ENCODE results near the gene ELL3. TPM values are rescaled to one million over a fixed set of nuclear protein-coding genes. Genes with fewer than 3 reads are reported as not detected.

The ELL3 gene
- total RNA-seq, 2 experiments from 2014 or later = 2.4 to 2.9 TPM

- ChIA-PET POLR2A (interaction anchor here (0.5 to 1.8 kb wide), 8 partner anchors 8 to 55 kb away, joined by 3 to 17 read pairs (median 6); partner anchors contain the start of genes ELL3, MFAP1, SERF2 and WDR76), CTCF (interaction anchor here (0.8 to 2.6 kb wide), 3 partner anchors 12 to 32 kb away, joined by 3 to 10 read pairs (median 3); partner anchors contain the start of gene ELL3)
- Mint-ChIP-seq H3K27ac (peak within 1 kb of the TSS; percentile 87), H3K4me1 (ENCODE audit: low read depth) (peaks cover 45% of the 10 kb centered on the region), H3K27me3 (no peaks in the 10 kb centered on the region), H3K9me3 (no peaks in the 10 kb centered on the region), H3K4me3 (peak within 1 kb of the TSS; percentile 99), H3K36me3 (peaks cover 56% of the 10 kb centered on the region)
- intact Hi-C loops (cut with micrococcal nuclease) = loop anchor here (1.0 kb wide), 2 partner anchors 8 to 24 kb away; partner anchors contain the start of genes MFAP1 and SERF2
- peak; percentile 95 for DNase-seq
Measured at GRCh38 chr15:43800286-43801141, 23.7 kb upstream of the ELL3 start, which contains the start of gene HYPK. HYPK (plus strand) TSS chr15:43800599; CDS start chr15:43800623, 24 bp downstream.

GRCh38 chr15:43799945-43800285 lies 23.1 kb upstream of the ELL3 start, which contains the start of gene SERINC4:
SERINC4 (minus strand) TSS chr15:43800220; CDS start chr15:43799986, 234 bp downstream.
- no peak for DNase-seq
- H3K36me3 Mint-ChIP-seq = peaks cover 61% of the 10 kb centered on the region
- POLR2A ChIA-PET = interaction anchor here (0.5 to 1.8 kb wide), 7 partner anchors 8 to 55 kb away, joined by 3 to 17 read pairs (median 6); partner anchors contain the start of genes ELL3, MFAP1, SERF2 and WDR76
- H3K4me3 Mint-ChIP-seq = peak within 1 kb of the TSS; percentile 99
- intact Hi-C loops (cut with micrococcal nuclease) = loop anchor here (1.0 kb wide), 2 partner anchors 8 to 24 kb away; partner anchors contain the start of genes MFAP1 and SERF2
- H3K4me1 Mint-ChIP-seq (ENCODE audit: low read depth) = peaks cover 50% of the 10 kb centered on the region
- CTCF ChIA-PET = interaction anchor here (1.0 to 2.6 kb wide), 2 partner anchors 23 to 32 kb away, joined by 3 to 10 read pairs; partner anchors contain the start of gene ELL3
- H3K27ac Mint-ChIP-seq = peak within 1 kb of the TSS; percentile 87
- H3K9me3 Mint-ChIP-seq = no peaks in the 10 kb centered on the region
- H3K27me3 Mint-ChIP-seq = no peaks in the 10 kb centered on the region

- ChIA-PET CTCF (interaction anchor here (2.6 kb wide), 1 partner anchor 22 kb away, joined by 10 read pairs; the partner anchor contains the start of gene ELL3), POLR2A (interaction anchor here (1.4 to 1.6 kb wide), 2 partner anchors 22 to 28 kb away, joined by 6 read pairs; partner anchors contain the start of genes ELL3 and WDR76)
- Mint-ChIP-seq H3K4me1 (ENCODE audit: low read depth) (peaks cover 55% of the 10 kb centered on the region), H3K4me3 (no peak overlapping the region), H3K27ac (peak overlapping the region; percentile 87), H3K36me3 (peaks cover 64% of the 10 kb centered on the region), H3K9me3 (no peaks in the 10 kb centered on the region), H3K27me3 (no peaks in the 10 kb centered on the region)
- DNase-seq = no peak
- intact Hi-C loops (cut with micrococcal nuclease) = no loop called here
Measured at GRCh38 chr15:43799209-43799944, 22.6 kb upstream of the ELL3 start.

- Mint-ChIP-seq H3K27ac (no peak overlapping the region), H3K4me1 (ENCODE audit: low read depth) (peaks cover 65% of the 10 kb centered on the region), H3K4me3 (no peak overlapping the region), H3K36me3 (peaks cover 78% of the 10 kb centered on the region), H3K9me3 (no peaks in the 10 kb centered on the region), H3K27me3 (no peaks in the 10 kb centered on the region)
- intact Hi-C loops (cut with micrococcal nuclease) = no loop called here
- no peak for DNase-seq
- POLR2A ChIA-PET = interaction anchor here (1.0 kb wide), 1 partner anchor 20 kb away, joined by 4 read pairs; the partner anchor contains the start of gene ELL3
- CTCF ChIA-PET = no interaction called here
Measured at GRCh38 chr15:43796566-43796965, 19.8 kb upstream of the ELL3 start.

GRCh38 chr15:43795997-43796396 lies 19.2 kb upstream of the ELL3 start:
- no peaks in the 10 kb centered on the region for H3K9me3 Mint-ChIP-seq
- no peak overlapping the region for H3K4me3 Mint-ChIP-seq
- ChIA-PET POLR2A (interaction anchor here (1.0 kb wide), 1 partner anchor 19 kb away, joined by 4 read pairs; the partner anchor contains the start of gene ELL3), CTCF (no interaction called here)
- H3K27ac Mint-ChIP-seq = no peak overlapping the region
- no peaks in the 10 kb centered on the region for H3K27me3 Mint-ChIP-seq
- H3K36me3 Mint-ChIP-seq = peaks cover 72% of the 10 kb centered on the region
- DNase-seq = no peak
- peaks cover 63% of the 10 kb centered on the region for H3K4me1 Mint-ChIP-seq (ENCODE audit: low read depth)
- intact Hi-C loops (cut with micrococcal nuclease) = no loop called here

- POLR2A ChIA-PET = interaction anchor here (0.6 to 4.5 kb wide), 3 partner anchors 19 to 39 kb away, joined by 3 to 21 read pairs (median 3); partner anchors contain the start of gene ELL3
- Mint-ChIP-seq H3K27me3 (no peaks in the 10 kb centered on the region), H3K4me1 (ENCODE audit: low read depth) (peaks cover 58% of the 10 kb centered on the region), H3K4me3 (no peak overlapping the region), H3K9me3 (no peaks in the 10 kb centered on the region), H3K27ac (peak overlapping the region; percentile 38), H3K36me3 (peaks cover 64% of the 10 kb centered on the region)
- intact Hi-C loops (cut with micrococcal nuclease) = no loop called here
- DNase-seq = no peak
- CTCF ChIA-PET = interaction anchor here (0.7 kb wide), 1 partner anchor 19 kb away, joined by 5 read pairs; the partner anchor contains the start of gene ELL3
Measured at GRCh38 chr15:43795197-43795596, 18.4 kb upstream of the ELL3 start.

- peak overlapping the region; percentile 96 for H3K27ac Mint-ChIP-seq
- H3K4me1 Mint-ChIP-seq (ENCODE audit: low read depth) = peaks cover 51% of the 10 kb centered on the region
- POLR2A ChIA-PET = interaction anchor here (0.6 to 4.5 kb wide), 3 partner anchors 18 to 40 kb away, joined by 3 to 21 read pairs (median 3); partner anchors contain the start of gene ELL3
- no peaks in the 10 kb centered on the region for H3K9me3 Mint-ChIP-seq
- peaks cover 56% of the 10 kb centered on the region for H3K36me3 Mint-ChIP-seq
- CTCF ChIA-PET = interaction anchor here (0.7 kb wide), 1 partner anchor 18 kb away, joined by 5 read pairs; the partner anchor contains the start of gene ELL3
- no peak for DNase-seq
- intact Hi-C loops (cut with micrococcal nuclease) = no loop called here
- peak overlapping the region; percentile 95 for H3K4me3 Mint-ChIP-seq
- no peaks in the 10 kb centered on the region for H3K27me3 Mint-ChIP-seq
Measured at GRCh38 chr15:43794269-43795037, 17.7 kb upstream of the ELL3 start.

GRCh38 chr15:43793647-43794046 lies 16.9 kb upstream of the ELL3 start:
- POLR2A ChIA-PET = interaction anchor here (1.0 to 4.5 kb wide), 4 partner anchors 17 to 47 kb away, joined by 5 to 21 read pairs (median 11); partner anchors contain the start of genes ELL3, MFAP1, PDIA3 and WDR76
- peaks cover 49% of the 10 kb centered on the region for H3K36me3 Mint-ChIP-seq
- H3K27me3 Mint-ChIP-seq = no peaks in the 10 kb centered on the region
- no peak for DNase-seq
- H3K9me3 Mint-ChIP-seq = no peaks in the 10 kb centered on the region
- CTCF ChIA-PET = interaction anchor here (1.1 to 1.5 kb wide), 2 partner anchors 17 to 24 kb away, joined by 3 to 5 read pairs; partner anchors contain the start of gene ELL3
- peak overlapping the region; percentile 95 for H3K4me3 Mint-ChIP-seq
- peak overlapping the region; percentile 96 for H3K27ac Mint-ChIP-seq
- intact Hi-C loops (cut with micrococcal nuclease) = loop anchor here (2.0 kb wide), 1 partner anchor 45 kb away; no protein-coding TSS in a partner anchor
- H3K4me1 Mint-ChIP-seq (ENCODE audit: low read depth) = peaks cover 44% of the 10 kb centered on the region

- peak overlapping the region; percentile 95 for H3K4me3 Mint-ChIP-seq
- ChIA-PET CTCF (interaction anchor here (1.1 to 1.5 kb wide), 2 partner anchors 16 to 23 kb away, joined by 3 to 5 read pairs; partner anchors contain the start of gene ELL3), POLR2A (interaction anchor here (0.8 to 4.5 kb wide), 6 partner anchors 8 to 47 kb away, joined by 5 to 21 read pairs (median 10); partner anchors contain the start of genes ELL3, HYPK, MFAP1 and PDIA3)
- H3K9me3 Mint-ChIP-seq = no peaks in the 10 kb centered on the region
- peaks cover 38% of the 10 kb centered on the region for H3K4me1 Mint-ChIP-seq (ENCODE audit: low read depth)
- no peaks in the 10 kb centered on the region for H3K27me3 Mint-ChIP-seq
- peaks cover 44% of the 10 kb centered on the region for H3K36me3 Mint-ChIP-seq
- DNase-seq = peak; percentile 64
- peak overlapping the region; percentile 96 for H3K27ac Mint-ChIP-seq
- intact Hi-C loops (cut with micrococcal nuclease) = loop anchor here (1.0 to 2.0 kb wide), 4 partner anchors 7 to 44 kb away; partner anchors contain the start of genes HYPK, MFAP1 and SERINC4
Measured at GRCh38 chr15:43792761-43793476, 16.2 kb upstream of the ELL3 start.

All from activated CD4-positive, alpha-beta memory T cell treated with anti-CD3 and anti-CD28 coated beads for 36 hours (primary cell).